Peyer's patch (tissue), 4 donors: ENCODE data around the gene EEFSEC. TPM values are rescaled to one million over a fixed set of nuclear protein-coding genes. Genes with fewer than 3 reads are reported as not detected.

Source experiments
- DNase-seq, 3 donors: peaks; one replicate each; pipeline ENCODE4 v3.0.0-alpha.2; 2017 to 2019
- H3K27ac ChIP-seq, 4 donors: fragments of 200-600 bp; sonication (generic); one replicate each; pipeline ENCODE4 v1.5.1; 2016 to 2019
- H3K27me3 ChIP-seq, 2 donors: fragments of 200-600 bp; sonication (generic); one replicate each; pipeline ENCODE4 v1.5.1; 2019
- H3K36me3 ChIP-seq, 3 donors: fragments of 200-600 bp; sonication (generic); one replicate each; pipeline ENCODE4 v1.5.1; 2016 to 2019
- H3K4me1 ChIP-seq, 4 donors: fragments of 200-600 bp; sonication (generic); one replicate each; pipeline ENCODE4 v1.5.1; 2016 to 2019
- H3K4me3 ChIP-seq, 4 donors: fragments of 200-600 bp; sonication (generic); 1 replicate in 3 of 4; 2 replicates in 1 of 4; pipeline ENCODE4 v1.5.1; 2016 to 2019; ENCODE audit warnings: mild to moderate bottlenecking in 1 of 4
- H3K9me3 ChIP-seq, 4 donors: fragments of 200-600 bp; sonication (generic); one replicate each; pipeline ENCODE4 v1.5.1; 2016 to 2019; ENCODE audit warnings: mild to moderate bottlenecking in 1 of 4
- POLR2A ChIP-seq, 2 donors: fragments of 450-650 bp; IDR thresholded peaks; one replicate each; pipeline ENCODE4 v1.5.1; 2017; ENCODE audit warnings: antibody characterized with exemption in 2 of 2, mild to moderate bottlenecking in 2 of 2, moderate library complexity in 2 of 2
- total RNA-seq, 4 donors: library from RNA; depleted of rRNA; stranded (reverse); fragments of >200 nt; gene quantifications; one replicate each; pipeline ENCODE4 v1.1.0, GENCODE V29; 2016
- TF ChIP-seq, protein P1 (sequence below), 6 experiments: fragments of 450-650 bp in 4 of 6; fragments of 200-600 bp in 2 of 6; sonication (generic) in 1 of 6; IDR thresholded peaks; one replicate each; pipeline ENCODE4 v1.5.1; 2017 to 2019; ENCODE audit warnings: antibody characterized with exemption in 6 of 6, mild to moderate bottlenecking in 3 of 6, moderate library complexity in 1 of 6

Gene EEFSEC
- total RNA-seq, 4 donors from 2014 or later = 11.7 to 50.3 (median 19.6) TPM

DNA sequence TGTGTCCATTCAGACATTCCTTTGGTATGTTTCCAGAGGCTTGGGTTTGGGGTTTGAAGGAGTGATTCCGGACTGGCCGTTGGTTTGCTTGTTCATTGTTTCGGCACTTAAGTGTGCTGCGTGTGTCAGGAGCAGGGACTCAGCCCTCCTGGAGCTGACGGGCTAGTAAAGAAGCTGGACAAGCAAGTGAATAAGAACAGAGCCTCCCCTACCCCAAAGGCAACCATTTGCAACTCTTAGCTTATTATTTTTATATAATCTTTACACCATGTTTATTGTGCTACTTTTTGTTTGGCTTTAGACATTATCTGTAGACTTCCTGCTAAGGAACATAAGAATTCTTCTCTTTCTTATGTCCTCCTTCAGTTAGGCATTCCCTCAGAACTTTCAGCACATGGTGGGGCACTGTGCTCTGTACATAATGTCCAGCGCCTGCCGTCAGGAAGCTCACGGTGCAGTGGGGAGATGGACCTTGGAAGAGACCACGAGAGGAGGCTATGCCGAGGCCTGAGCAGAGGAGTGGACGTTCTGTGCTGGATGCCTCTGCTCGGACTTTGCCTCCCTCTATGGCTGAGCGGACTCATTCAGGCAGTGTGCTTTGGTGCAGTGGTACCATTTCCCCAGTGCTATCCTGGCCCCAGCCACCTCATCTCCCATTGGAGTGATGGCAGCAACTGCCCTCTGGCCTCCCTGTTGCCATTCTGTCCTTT lies 65.4 kb downstream of the EEFSEC start:
- Histone ChIP-seq H3K27me3 (no peaks in the 10 kb centered on the region), H3K9me3 (peaks cover 0 to 10% (median 0%) of the 10 kb centered on the region in 4 donors), H3K27ac (no peak overlapping the region), H3K4me1 (no peaks in the 10 kb centered on the region), H3K4me3 (no peak overlapping the region), H3K36me3 (no peaks in the 10 kb centered on the region)
- DNase-seq = no peak
- TF ChIP-seq, protein P1, sequence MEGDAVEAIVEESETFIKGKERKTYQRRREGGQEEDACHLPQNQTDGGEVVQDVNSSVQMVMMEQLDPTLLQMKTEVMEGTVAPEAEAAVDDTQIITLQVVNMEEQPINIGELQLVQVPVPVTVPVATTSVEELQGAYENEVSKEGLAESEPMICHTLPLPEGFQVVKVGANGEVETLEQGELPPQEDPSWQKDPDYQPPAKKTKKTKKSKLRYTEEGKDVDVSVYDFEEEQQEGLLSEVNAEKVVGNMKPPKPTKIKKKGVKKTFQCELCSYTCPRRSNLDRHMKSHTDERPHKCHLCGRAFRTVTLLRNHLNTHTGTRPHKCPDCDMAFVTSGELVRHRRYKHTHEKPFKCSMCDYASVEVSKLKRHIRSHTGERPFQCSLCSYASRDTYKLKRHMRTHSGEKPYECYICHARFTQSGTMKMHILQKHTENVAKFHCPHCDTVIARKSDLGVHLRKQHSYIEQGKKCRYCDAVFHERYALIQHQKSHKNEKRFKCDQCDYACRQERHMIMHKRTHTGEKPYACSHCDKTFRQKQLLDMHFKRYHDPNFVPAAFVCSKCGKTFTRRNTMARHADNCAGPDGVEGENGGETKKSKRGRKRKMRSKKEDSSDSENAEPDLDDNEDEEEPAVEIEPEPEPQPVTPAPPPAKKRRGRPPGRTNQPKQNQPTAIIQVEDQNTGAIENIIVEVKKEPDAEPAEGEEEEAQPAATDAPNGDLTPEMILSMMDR (IDR thresholded peaks at IDR 0.05) = no peak
- TF ChIP-seq POLR2A (IDR thresholded peaks at IDR 0.05) = no peak

GRCh38 chr3:128221328-128221727 lies 68.0 kb downstream of the EEFSEC start:
- H3K36me3 ChIP-seq = no peaks in the 10 kb centered on the region
- H3K9me3 ChIP-seq = peaks cover 0 to 10% (median 0%) of the 10 kb centered on the region in 4 donors
- DNase-seq = no peak
- no peaks in the 10 kb centered on the region for H3K27me3 ChIP-seq
- H3K4me3 ChIP-seq = no peak overlapping the region
- no peaks in the 10 kb centered on the region for H3K4me1 ChIP-seq
- TF ChIP-seq POLR2A (IDR thresholded peaks at IDR 0.05) = no peak
- TF ChIP-seq, protein P1 (IDR thresholded peaks at IDR 0.05) = no peak
- no peak overlapping the region for H3K27ac ChIP-seq

DNA sequence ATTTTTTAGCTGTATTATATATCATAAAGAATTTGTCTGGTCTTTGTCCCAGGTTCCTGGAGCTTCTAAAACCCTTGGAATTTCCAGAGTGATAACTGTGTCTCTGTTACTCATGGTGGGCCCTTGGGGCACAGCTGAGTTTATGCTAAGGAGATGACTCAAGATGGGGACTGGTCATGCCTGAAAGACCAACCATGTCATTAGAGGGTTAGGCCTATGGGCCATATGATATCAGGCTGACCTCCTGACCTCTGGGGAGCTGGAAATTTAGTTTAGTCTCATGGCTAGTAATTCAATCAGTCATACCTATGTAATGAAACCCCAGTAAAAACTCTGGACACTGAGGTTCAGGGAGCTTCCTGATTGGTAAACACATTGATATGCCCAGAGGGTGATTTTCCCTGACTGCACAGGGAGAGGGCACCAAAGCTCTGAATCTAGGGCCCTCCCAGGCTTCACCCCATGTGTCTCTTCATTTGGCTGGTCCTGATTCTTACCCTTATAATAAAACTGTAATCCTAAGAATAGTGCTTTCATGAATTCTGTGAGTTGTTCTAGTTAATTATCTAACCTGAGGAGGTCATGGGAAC lies 69.6 kb downstream of the EEFSEC start:
- H3K36me3 ChIP-seq = no peaks in the 10 kb centered on the region
- TF ChIP-seq, protein P1 (IDR thresholded peaks at IDR 0.05) = no peak
- no peak for TF ChIP-seq POLR2A (IDR thresholded peaks at IDR 0.05)
- H3K27ac ChIP-seq = no peak overlapping the region
- H3K4me3 ChIP-seq = no peak overlapping the region
- H3K27me3 ChIP-seq = no peaks in the 10 kb centered on the region
- no peaks in the 10 kb centered on the region for H3K4me1 ChIP-seq
- peaks cover 0 to 10% (median 0%) of the 10 kb centered on the region in 4 donors for H3K9me3 ChIP-seq
- no peak for DNase-seq

DNA sequence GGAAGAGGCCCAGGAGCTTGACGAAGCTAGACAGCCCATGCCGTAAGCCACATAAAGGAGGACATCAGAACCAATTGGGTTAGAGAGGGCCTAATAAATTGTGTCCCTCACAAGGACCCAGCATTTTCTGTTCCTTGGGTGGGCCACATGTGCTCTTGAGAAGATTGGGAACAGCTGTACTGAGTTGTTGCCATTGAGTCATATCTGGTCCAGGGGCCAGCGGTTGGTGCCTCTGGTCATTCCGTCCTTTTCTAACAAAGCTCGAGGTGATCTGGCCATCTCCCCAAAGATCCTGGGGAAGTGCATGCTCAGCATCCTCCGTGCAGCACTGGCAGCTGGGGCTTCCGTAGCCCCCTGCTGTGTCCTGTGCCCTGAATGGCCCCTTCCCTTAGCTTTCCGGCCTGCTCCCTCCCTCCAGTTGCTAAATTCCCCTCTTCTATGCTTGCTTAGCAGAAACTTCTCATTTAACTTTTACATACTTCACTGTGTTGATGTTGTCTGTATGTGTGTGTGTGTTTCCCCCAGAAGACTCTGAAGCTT lies 73.0 kb downstream of the EEFSEC start:
- Histone ChIP-seq H3K27ac (no peak overlapping the region), H3K27me3 (no peaks in the 10 kb centered on the region), H3K4me3 (no peak overlapping the region), H3K9me3 (peaks cover 0 to 10% (median 0%) of the 10 kb centered on the region in 4 donors), H3K36me3 (no peaks in the 10 kb centered on the region), H3K4me1 (no peaks in the 10 kb centered on the region)
- TF ChIP-seq POLR2A (IDR thresholded peaks at IDR 0.05) = no peak
- TF ChIP-seq, protein P1 (IDR thresholded peaks at IDR 0.05) = no peak
- DNase-seq = no peak

DNA sequence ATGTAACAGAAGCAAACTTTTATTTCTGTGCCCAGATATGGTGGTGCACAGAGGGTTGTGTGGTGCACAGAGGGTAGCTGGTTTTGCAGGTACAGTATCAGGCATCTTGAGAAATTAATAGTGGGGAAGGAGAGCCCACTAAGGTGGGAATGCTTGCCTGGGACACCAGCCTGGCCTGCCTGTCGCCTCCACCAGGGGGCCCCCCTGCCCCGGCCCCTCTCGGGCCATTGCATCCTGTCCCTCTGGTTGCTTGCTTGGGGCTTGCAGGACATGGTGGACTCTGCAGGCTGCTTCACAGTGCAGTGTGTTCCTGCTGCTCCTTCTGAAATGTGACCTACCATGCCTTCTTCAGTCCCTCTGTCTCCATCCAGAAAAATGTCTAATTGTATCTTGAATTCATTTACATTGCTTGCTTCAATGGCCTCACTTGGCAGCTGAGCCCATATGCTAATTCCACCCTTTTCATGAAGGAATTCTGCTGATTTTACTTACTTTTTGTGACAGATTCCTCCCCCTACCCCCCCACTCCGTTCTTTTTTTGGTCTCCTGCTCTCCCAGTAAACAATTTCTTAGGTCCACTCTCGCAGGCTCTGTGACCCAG lies 73.6 kb downstream of the EEFSEC start:
- peaks cover 0 to 10% (median 0%) of the 10 kb centered on the region in 4 donors for H3K9me3 ChIP-seq
- TF ChIP-seq, protein P1 (IDR thresholded peaks at IDR 0.05) = peak in 5 of 6 experiments; percentile 30 to 45 (median 40)
- no peak for TF ChIP-seq POLR2A (IDR thresholded peaks at IDR 0.05)
- DNase-seq = no peak
- H3K4me3 ChIP-seq = no peak overlapping the region
- no peak overlapping the region for H3K27ac ChIP-seq
- no peaks in the 10 kb centered on the region for H3K36me3 ChIP-seq
- H3K27me3 ChIP-seq = no peaks in the 10 kb centered on the region
- H3K4me1 ChIP-seq = no peaks in the 10 kb centered on the region
